Measurements from ENCODE around the gene PRDM1.

- TF ChIP-seq POLR2A (IDR thresholded peaks at IDR 0.05) (no peak), CTCF (IDR thresholded peaks at IDR 0.05) (no peak), POLR2AphosphoS5 (IDR thresholded peaks at IDR 0.05) (no peak)
These were observed 48.9 kb downstream of the PRDM1 start for GRCh38 chr6:106134906-106135634.

All from stomach (tissue), 4 donors.